Pancreas (tissue), 10 donors: Measurements from ENCODE around the gene ROR1. TPM values are rescaled to one million over a fixed set of nuclear protein-coding genes. Genes with fewer than 3 reads are reported as not detected.

Experiments
- ATAC-seq, 4 donors: fragments of 200-7000 bp; cut with Tn5 transposase; one replicate each; pipeline versions ENCODE4 v1.8.0 to v1.9.1; 2020; ENCODE audit warnings: mild to moderate bottlenecking in 4 of 4, moderate library complexity in 4 of 4
- DNase-seq, 6 donors: peaks; one replicate each; pipeline ENCODE4 v3.0.0-alpha.2; 2020
- FAIRE-seq: peaks from 2 replicates; lab custom pipeline; 2012; peaks lifted over from hg19 to GRCh38; lab: Jason Lieb, UNC
- H3K27ac ChIP-seq, 4 donors: fragments of 200-600 bp; sonication (generic); 1 replicate in 3 of 4; 2 replicates in 1 of 4; pipeline versions ENCODE4 v1.5.0 to v1.8.0; 2020
- H3K27me3 ChIP-seq, 4 donors: fragments of 200-600 bp; one replicate each; pipeline ENCODE4 v1.8.0; 2021
- H3K36me3 ChIP-seq, 3 donors: fragments of 200-600 bp; sonication (generic) in 1 of 3; one replicate each; pipeline versions ENCODE4 v1.5.0 to v1.8.0; 2020 to 2021
- H3K4me1 ChIP-seq, 3 donors: fragments of 200-600 bp; one replicate each; pipeline ENCODE4 v1.8.0; 2021
- H3K4me3 ChIP-seq, 4 donors: fragments of 200-600 bp; sonication (generic) in 2 of 4; one replicate each; pipeline versions ENCODE4 v1.5.0 to v1.8.0; 2020 to 2021
- H3K9me3 ChIP-seq, 4 donors: fragments of 200-600 bp; one replicate each; pipeline ENCODE4 v1.8.0; 2021
- CTCF ChIP-seq, 4 donors: fragments of 200-600 bp; sonication (generic) in 3 of 4; IDR thresholded peaks; one replicate each; pipeline versions ENCODE4 v1.5.0 to v1.8.0; 2021; ENCODE audit warnings: antibody characterized with exemption in 4 of 4
- WGBS, 2 donors: extraction: QIAGEN DNeasy Blood & Tissue Kit; methylation state at CpG; one replicate each; pipeline ENCODE4 v1.1.7; 2013; 5-methylcytosine and 5-hydroxymethylcytosine counted together
- intact Hi-C, 3 donors: fragments of 100-400 bp; cut with DNase I; formaldehyde crosslinking; loops; one replicate each; pipeline versions ENCODE4 v1.11.1 to v1.14.2; 2022
- polyA plus RNA-seq, 2 donors: library from polyadenylated mRNA; stranded (reverse); fragments of 200-250 nt; gene quantifications; one replicate each; pipeline ENCODE4 v1.2.3, GENCODE V29; 2013
- total RNA-seq, 6 donors: library from RNA; stranded (reverse); fragmentation: NEBNext Ultra II Directional in 4 of 6; extraction: Animal tissue kit (Norgen Biotek cat#: 25700) in 4 of 6; gene quantifications; one replicate each; pipeline versions ENCODE4 v1.2.1 to v1.2.4, GENCODE V29; 2021 to 2023
- donor health status: healthy with polysubstance abuse.
- donor health status: DM: no; HTN: no; CAD: no; lungs with moderate emphysema.
- donor health status: DM: no; HTN: no; CAD: no.
- donor health status: control.
- donor health status: control.
- donor health status: Bipolar disorder and iron deficiency.
- donor health status: DM: yes; HTN: yes; CAD: no.
- donor health status: DM: no; HTN: no; CAD: no.
- donor health status: DM: no; HTN: no; CAD: no.
- donor health status: DM: yes; HTN: yes; CAD: no.

Gene ROR1
- total and polyA plus RNA-seq, 8 donors, result 1.3 to 18.5 (median 7.3) TPM

GRCh38 chr1:63772201-63772600, 1.6 kb upstream of the ROR1 start:
- intact Hi-C loops, result loop anchor here in 1 of 3 donors (10.0 kb wide), 1 partner anchor 363 kb away; no protein-coding TSS in a partner anchor

GRCh38 chr1:63772876-63773275, 941 bp upstream of the ROR1 start:
- intact Hi-C loops, result loop anchor here in 1 of 3 donors (10.0 kb wide), 1 partner anchor 362 kb away; no protein-coding TSS in a partner anchor
- FAIRE-seq, result no peak
- TF ChIP-seq CTCF (IDR thresholded peaks at IDR 0.05), result no peak
- H3K9me3 ChIP-seq, result no peaks in the 10 kb centered on the region
- H3K27ac ChIP-seq, result no peak overlapping the region
- no peak overlapping the region for H3K4me3 ChIP-seq
- H3K36me3 ChIP-seq, result no peaks in the 10 kb centered on the region
- 73 to 81% methylated on average over 2 of the region's 2 CpGs for WGBS, 2 donors
- H3K27me3 ChIP-seq, result no peaks in the 10 kb centered on the region
- no peak for ATAC-seq
- DNase-seq, result no peak
- peaks cover 0 to 18% (median 6%) of the 10 kb centered on the region in 3 donors for H3K4me1 ChIP-seq

More at GRCh38 chr1:63772201-63772600, 1.6 kb upstream of the ROR1 start:
- no peak for TF ChIP-seq CTCF (IDR thresholded peaks at IDR 0.05)
- Histone ChIP-seq H3K9me3 (no peaks in the 10 kb centered on the region), H3K4me1 (peaks cover 0 to 16% (median 6%) of the 10 kb centered on the region in 3 donors), H3K36me3 (no peaks in the 10 kb centered on the region), H3K4me3 (no peak overlapping the region), H3K27me3 (no peaks in the 10 kb centered on the region), H3K27ac (no peak overlapping the region)
- WGBS, 2 donors, result 79 to 87% methylated on average over 3 of the region's 3 CpGs
- DNase-seq, result no peak
- ATAC-seq, result no peak
- no peak for FAIRE-seq

- WGBS, 2 donors, result 2 to 3% methylated on average over 9 of the region's 9 CpGs
- TF ChIP-seq CTCF (IDR thresholded peaks at IDR 0.05), result no peak
- intact Hi-C loops, result loop anchor here in 1 of 3 donors (10.0 kb wide), 1 partner anchor 361 kb away; no protein-coding TSS in a partner anchor
- no peak for FAIRE-seq
- no peaks in the 10 kb centered on the region for H3K36me3 ChIP-seq
- peak overlapping the region; percentile 55 to 90 (median 82) for H3K4me3 ChIP-seq
- ATAC-seq, result peak; percentile 39 to 51 (median 42)
- H3K27ac ChIP-seq, result peak overlapping the region; percentile 85 to 91 (median 87)
- no peak for DNase-seq
- H3K27me3 ChIP-seq, result no peaks in the 10 kb centered on the region
- H3K4me1 ChIP-seq, result peaks cover 0 to 19% (median 6%) of the 10 kb centered on the region in 3 donors
- H3K9me3 ChIP-seq, result no peaks in the 10 kb centered on the region
Observed at GRCh38 chr1:63773496-63773814, 362 bp upstream of the ROR1 start.

GRCh38 chr1:63774617-63775417, 1.0 kb downstream of the ROR1 start:
- TF ChIP-seq CTCF (IDR thresholded peaks at IDR 0.05), result no peak
- ATAC-seq (peak; percentile 19 to 58 (median 44)), DNase-seq (peak; percentile 31 to 87 (median 58)), FAIRE-seq (no peak)
- peak overlapping the region; percentile 73 to 91 (median 87) for H3K27ac ChIP-seq
- H3K27me3 ChIP-seq, result no peaks in the 10 kb centered on the region
- intact Hi-C loops, result loop anchor here in 1 of 3 donors (10.0 kb wide), 1 partner anchor 360 kb away; no protein-coding TSS in a partner anchor
- WGBS, 2 donors, result 0 to 1% methylated on average over 64 to 72 of the region's 72 CpGs
- no peaks in the 10 kb centered on the region for H3K36me3 ChIP-seq
- H3K4me3 ChIP-seq, result peak overlapping the region; percentile 70 to 90 (median 82)
- no peaks in the 10 kb centered on the region for H3K9me3 ChIP-seq
- peaks cover 0 to 19% (median 6%) of the 10 kb centered on the region in 3 donors for H3K4me1 ChIP-seq
